K562 (cell line): ENCODE data around the gene TTLL10. TPM values are rescaled to one million over a fixed set of nuclear protein-coding genes. Genes with fewer than 3 reads are reported as not detected.

Experiments used
- ATAC-seq: fragments of 200-7000 bp; cut with Tn5 transposase; 3 replicates; pipeline ENCODE4 v1.9.1; 2020; ENCODE audit warnings: moderate library complexity
- BruUV-seq: library from RNA; stranded (reverse); fragments of 400-500 nt; replicated peaks from 2 replicates; lab custom pipeline; 2021; lab: Mats Ljungman, UMichigan
- CTCF ChIA-PET: fragments of 300-600 bp; formaldehyde crosslinking; extraction: SDS; loops from one replicate; lab custom pipeline; 2021; ENCODE audit warnings: low intra/inter-chr PET ratio; lab: Yijun Ruan, JAX
- POLR2A ChIA-PET: fragments of 300-600, 350-650 bp; sonication (Branson Sonifier 250); formaldehyde crosslinking; extraction: SDS; loops from one replicate; lab custom pipeline; 2021; ENCODE audit warnings: antibody characterized with exemption, inconsistent platforms; lab: Yijun Ruan, JAX
- DNase-seq, 4 experiments: peaks; one replicate each; pipeline versions ENCODE4 v3.0.0 to v3.0.0-alpha.2; 2011 to 2018; ENCODE audit warnings: low spot score in 3 of 4, mixed read lengths in 3 of 4; ENCODE audit errors: extremely low read depth in 1 of 4
- FAIRE-seq: peaks from 2 replicates; lab custom pipeline; 2011; peaks lifted over from hg19 to GRCh38; lab: Jason Lieb, UNC
- H2AFZ ChIP-seq: 2 replicates; pipeline ENCODE4 v1.6.0; 2011; ENCODE audit warnings: low read depth, low read length, control low read depth, inconsistent platforms
- H3K27ac ChIP-seq: fragments of 200-600 bp; 3 replicates; pipeline ENCODE4 v1.8.0; 2011; ENCODE audit warnings: low read depth, mild to moderate bottlenecking, control low read depth, inconsistent platforms, low read length, moderate library complexity, mixed read lengths; ENCODE audit errors: extremely low read depth
- H3K27me3 ChIP-seq, 2 experiments: fragments of 300-600 bp in 1 of 2; 2 replicates in 1 of 2; 3 replicates in 1 of 2; pipeline versions ENCODE4 v1.6.0 to v1.8.0; 2011; ENCODE audit warnings: inconsistent platforms in 2 of 2, low read length in 2 of 2, mild to moderate bottlenecking in 1 of 2, mixed read lengths in 1 of 2, moderate library complexity in 1 of 2; ENCODE audit not compliant: control insufficient read depth in 2 of 2, insufficient read depth in 2 of 2
- H3K36me3 ChIP-seq: fragments of 300-600 bp; 3 replicates; pipeline ENCODE4 v1.8.0; 2011; ENCODE audit warnings: mild to moderate bottlenecking, low read length, inconsistent platforms; ENCODE audit not compliant: control insufficient read depth, insufficient read depth
- H3K4me1 ChIP-seq, 2 experiments: fragments of 200-600 bp in 1 of 2; replicated peaks in 1 of 2; 2 replicates in 1 of 2; 3 replicates in 1 of 2; pipeline versions ENCODE4 v1.5.1 to v1.8.0; 2011; ENCODE audit warnings: inconsistent platforms in 2 of 2, low read length in 2 of 2, mild to moderate bottlenecking in 1 of 2, mixed read lengths in 1 of 2, moderate library complexity in 1 of 2; ENCODE audit not compliant: control insufficient read depth in 2 of 2, insufficient read depth in 2 of 2
- H3K4me2 ChIP-seq: 2 replicates; pipeline ENCODE4 v1.6.1; 2011; ENCODE audit warnings: low read length, control low read depth, inconsistent platforms, mixed read lengths; ENCODE audit not compliant: insufficient read depth
- H3K4me3 ChIP-seq: fragments of 200-600 bp; sonication (generic), shearing (Covaris generic); 2 replicates; pipeline ENCODE4 v1.5.1; 2016; ENCODE audit warnings: control low read depth, inconsistent platforms
- H3K79me2 ChIP-seq: fragments of 200-600 bp; 3 replicates; pipeline ENCODE4 v1.8.0; 2011; ENCODE audit warnings: low read length, inconsistent platforms; ENCODE audit not compliant: control insufficient read depth, insufficient read depth
- H3K9ac ChIP-seq, 2 experiments: 2 replicates each; pipeline versions ENCODE4 v1.6.0 to v1.6.1; 2011; ENCODE audit warnings: low read depth in 2 of 2, low read length in 2 of 2, control low read depth in 1 of 2, inconsistent platforms in 1 of 2, mild to moderate bottlenecking in 1 of 2, mixed read lengths in 1 of 2; ENCODE audit not compliant: insufficient read depth in 1 of 2
- H3K9me1 ChIP-seq: one replicate; pipeline ENCODE4 v1.6.0; 2011; ENCODE audit warnings: inconsistent platforms, mild to moderate bottlenecking, low read length, moderate library complexity; ENCODE audit not compliant: control insufficient read depth, insufficient read depth
- H3K9me3 ChIP-seq: replicated peaks from 2 replicates; pipeline ENCODE4 v1.5.1; 2011; ENCODE audit warnings: low read depth, low read length, inconsistent platforms; ENCODE audit not compliant: control insufficient read depth, insufficient read depth
- H4K20me1 ChIP-seq: replicated peaks from 2 replicates; pipeline ENCODE4 v1.6.1; 2011; ENCODE audit warnings: low read length, inconsistent platforms, mixed read lengths; ENCODE audit not compliant: control insufficient read depth, insufficient read depth
- ARHGAP35 ChIP-seq: fragments of 450-650 bp; IDR thresholded peaks from 2 replicates; pipeline ENCODE4 v1.6.1; 2018; ENCODE audit not compliant: partially characterized antibody
- FIP1L1 ChIP-seq: fragments of 200-400 bp; formaldehyde crosslinking; IDR thresholded peaks from 2 replicates; pipeline ENCODE4 v1.6.1; 2018; ENCODE audit warnings: mild to moderate bottlenecking, low read depth, low read length; ENCODE audit not compliant: poor library complexity, severe bottlenecking
- HNRNPL ChIP-seq: fragments of 200-400 bp; formaldehyde crosslinking; IDR thresholded peaks from 2 replicates; pipeline ENCODE4 v1.6.1; 2017; ENCODE audit warnings: low read depth, mild to moderate bottlenecking, low read length
- MAFG ChIP-seq: fragments of 450-650 bp; conservative IDR thresholded peaks from 2 replicates; pipeline ENCODE4 v1.6.1; 2016; ENCODE audit warnings: missing genetic modification characterization, missing compliant biosample characterization
- MCM7 ChIP-seq, 2 experiments: fragments of 450-650 bp; IDR thresholded peaks; 2 replicates each; pipeline ENCODE4 v1.6.1; 2016 to 2018
- MIER1 ChIP-seq: fragments of 450-650 bp; IDR thresholded peaks from 2 replicates; pipeline ENCODE4 v1.6.1; 2016; ENCODE audit warnings: antibody characterized with exemption, mild to moderate bottlenecking, low read depth
- NONO ChIP-seq, 2 experiments: fragments of 200-400 bp in 1 of 2; fragments of 450-650 bp in 1 of 2; formaldehyde crosslinking in 1 of 2; IDR thresholded peaks; 2 replicates each; pipeline ENCODE4 v1.6.1; 2017; ENCODE audit warnings: low read depth in 2 of 2, mild to moderate bottlenecking in 2 of 2, moderate library complexity in 2 of 2, low read length in 1 of 2
- NR3C1 ChIP-seq: sonication (generic); formaldehyde crosslinking; IDR thresholded peaks from 2 replicates; pipeline ENCODE4 v1.8.1; 2022; ENCODE audit warnings: missing genetic modification reagents
- TRIM28 ChIP-seq: fragments of 450-650 bp; IDR thresholded peaks from 2 replicates; pipeline ENCODE4 v1.6.1; 2017
- USF2 ChIP-seq: sonication (generic); formaldehyde crosslinking; IDR thresholded peaks from 2 replicates; pipeline ENCODE4 v1.5.0; 2020; ENCODE audit warnings: missing genetic modification reagents
- ZBTB1 ChIP-seq: sonication (generic); formaldehyde crosslinking; IDR thresholded peaks from 2 replicates; pipeline ENCODE4 v1.8.1; 2023; ENCODE audit warnings: missing genetic modification reagents, low read depth, mild to moderate bottlenecking, borderline replicate concordance
- ZBTB33 ChIP-seq: sonication (generic); formaldehyde crosslinking; IDR thresholded peaks from 2 replicates; pipeline ENCODE4 v1.8.1; 2023; ENCODE audit warnings: mild to moderate bottlenecking, missing genetic modification reagents
- ZNF282 ChIP-seq: sonication (generic); formaldehyde crosslinking; IDR thresholded peaks from 2 replicates; pipeline ENCODE4 v1.8.1; 2023; ENCODE audit warnings: missing genetic modification reagents
- ZNF324 ChIP-seq: fragments of 250-450 bp; sonication (Bioruptor Pico); IDR thresholded peaks from 2 replicates; pipeline ENCODE4 v1.4.0; 2020; ENCODE audit warnings: mild to moderate bottlenecking
- ZNF778 ChIP-seq: fragments of 450-650 bp; formaldehyde crosslinking; IDR thresholded peaks from 2 replicates; pipeline ENCODE4 v1.4.0; 2020; ENCODE audit warnings: mild to moderate bottlenecking, moderate library complexity
- WGBS: fragments of 100-300 bp; shearing (Covaris generic); methylation state at CpG from one replicate; pipeline ENCODE4 v1.1.6; 2016; ENCODE audit warnings: low coverage, mixed read lengths; ENCODE audit not compliant: insufficient coverage; ENCODE audit errors: missing lambda C conversion rate; 5-methylcytosine and 5-hydroxymethylcytosine counted together
- in situ Hi-C: fragments of 300-500 bp; cut with MboI; formaldehyde crosslinking; loops from 4 replicates; pipeline ENCODE4 v1.15.0; 2018; ENCODE audit warnings: inconsistent platforms, mixed read lengths
- intact Hi-C: fragments of 100-400 bp; cut with micrococcal nuclease; formaldehyde crosslinking; loops from 2 replicates; pipeline ENCODE4 v1.14.2; 2022
- polyA plus RNA-seq, 8 experiments: library from polyadenylated mRNA; depleted of rRNA in 4 of 8; stranded (reverse) in 5 of 8; unstranded in 3 of 8; fragments of >200 nt; fragmentation: Nextera tagmentation in 2 of 8; fragmentation: Illumina TruSeq in 1 of 8; extraction: Ambion mirVana in 2 of 8; extraction: Trizol in 1 of 8; gene quantifications; 2 replicates each; pipeline versions ENCODE4 v1.2.1 to v1.2.3, GENCODE V29; 2011 to 2014; ENCODE audit warnings: inconsistent platforms in 1 of 8, missing spikeins in 1 of 8
- total RNA-seq, 7 experiments: library from RNA; depleted of rRNA in 6 of 7; stranded (reverse); fragments of >200 nt in 6 of 7; fragmentation: Illumina TruSeq in 2 of 7; extraction: Trizol in 2 of 7; gene quantifications; 2 replicates each; pipeline versions ENCODE4 v1.2.1 to v1.2.3, GENCODE V29; 2011 to 2021; ENCODE audit warnings: low replicate concordance in 1 of 7
- TF ChIP-seq, protein P1 (sequence below): sonication (generic); formaldehyde crosslinking; IDR thresholded peaks from 2 replicates; pipeline ENCODE4 v1.8.0; 2022; ENCODE audit warnings: mild to moderate bottlenecking, missing genetic modification reagents
- TF ChIP-seq, protein P2 (sequence below): fragments of 150-350 bp; IDR thresholded peaks from 2 replicates; pipeline ENCODE4 v1.6.1; 2014; ENCODE audit warnings: low read depth, mild to moderate bottlenecking, low read length, borderline replicate concordance

TTLL10 gene
- total and polyA plus RNA-seq, 9 of the 15 experiments (the other 6 are each of a cell fraction or from before 2014, with no cell fraction given) = not detected

DNA sequence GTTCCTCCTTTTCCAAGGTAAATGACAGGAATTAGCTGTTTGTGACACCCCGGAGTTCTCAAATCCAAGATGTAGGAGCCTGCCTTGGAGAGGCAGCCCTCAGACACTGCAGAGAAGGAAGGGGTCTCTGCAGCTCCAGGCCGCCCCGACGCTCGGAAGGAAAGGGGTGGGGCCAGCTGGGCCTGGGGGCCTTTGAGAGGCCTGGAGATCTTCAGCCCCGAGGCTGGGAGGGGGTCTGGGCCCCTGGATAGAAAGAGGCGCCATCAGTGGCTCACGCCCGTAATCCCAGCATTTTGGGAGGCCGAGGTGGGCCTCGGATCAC, 33.9 kb downstream of the TTLL10 start:
- ATAC-seq (no peak), DNase-seq (no peak), FAIRE-seq (no peak)
- H2AFZ ChIP-seq = no peak overlapping the region
- WGBS = 17% methylated on average over 7 of the region's 11 CpGs
- CTCF ChIA-PET = no interaction called here
- no peaks in the 10 kb centered on the region for H3K79me2 ChIP-seq
- no peaks in the 10 kb centered on the region for H4K20me1 ChIP-seq
- POLR2A ChIA-PET = interaction anchor here (0.9 kb wide), 1 partner anchor 9 kb away, joined by 5 read pairs; no protein-coding TSS in a partner anchor
- no TSS peak for BruUV-seq
- H3K4me2 ChIP-seq = no peak overlapping the region
- no peaks in the 10 kb centered on the region for H3K9me1 ChIP-seq
- H3K27me3 ChIP-seq = no peaks in the 10 kb centered on the region
- no peaks in the 10 kb centered on the region for H3K36me3 ChIP-seq
- peaks cover 13 to 96% of the 10 kb centered on the region in 2 experiments; a peak in 4 of 5 replicates for H3K4me1 ChIP-seq
- no peak overlapping the region for H3K4me3 ChIP-seq
- no peak overlapping the region for H3K27ac ChIP-seq
- intact Hi-C loops = loop anchor here (5.0 kb wide), 1 partner anchor 85 kb away; no protein-coding TSS in a partner anchor
- H3K9ac ChIP-seq = no peak overlapping the region
- H3K9me3 ChIP-seq = no peaks in the 10 kb centered on the region
- in situ Hi-C loops = no loop called here
- TF ChIP-seq ARHGAP35 = peak; percentile 17
- TF ChIP-seq ZBTB33 (CRISPR knock-in tag) = peak; percentile 41; the same call in 1 of the 2 replicates
- no peak for TF ChIP-seq HNRNPL
- no peak for TF ChIP-seq ZBTB1 (CRISPR knock-in tag)
- peak; percentile 15 for TF ChIP-seq FIP1L1
- no peak for TF ChIP-seq ZNF778 (CRISPR knock-in tag)
- no peak for TF ChIP-seq MIER1
- TF ChIP-seq TRIM28 = no peak
- no peak for TF ChIP-seq USF2
- TF ChIP-seq, protein P1, sequence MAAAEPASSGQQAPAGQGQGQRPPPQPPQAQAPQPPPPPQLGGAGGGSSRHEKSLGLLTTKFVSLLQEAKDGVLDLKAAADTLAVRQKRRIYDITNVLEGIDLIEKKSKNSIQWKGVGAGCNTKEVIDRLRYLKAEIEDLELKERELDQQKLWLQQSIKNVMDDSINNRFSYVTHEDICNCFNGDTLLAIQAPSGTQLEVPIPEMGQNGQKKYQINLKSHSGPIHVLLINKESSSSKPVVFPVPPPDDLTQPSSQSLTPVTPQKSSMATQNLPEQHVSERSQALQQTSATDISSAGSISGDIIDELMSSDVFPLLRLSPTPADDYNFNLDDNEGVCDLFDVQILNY (CRISPR knock-in tag) = no peak
- TF ChIP-seq NONO (IDR thresholded peaks at IDR 0.05; ENCODE audit: low read depth in 2 of 2, low read length in 1 of 2) = no peak
- TF ChIP-seq ZNF282 = no peak
- TF ChIP-seq MAFG (tag) = no peak
- TF ChIP-seq, protein P2, sequence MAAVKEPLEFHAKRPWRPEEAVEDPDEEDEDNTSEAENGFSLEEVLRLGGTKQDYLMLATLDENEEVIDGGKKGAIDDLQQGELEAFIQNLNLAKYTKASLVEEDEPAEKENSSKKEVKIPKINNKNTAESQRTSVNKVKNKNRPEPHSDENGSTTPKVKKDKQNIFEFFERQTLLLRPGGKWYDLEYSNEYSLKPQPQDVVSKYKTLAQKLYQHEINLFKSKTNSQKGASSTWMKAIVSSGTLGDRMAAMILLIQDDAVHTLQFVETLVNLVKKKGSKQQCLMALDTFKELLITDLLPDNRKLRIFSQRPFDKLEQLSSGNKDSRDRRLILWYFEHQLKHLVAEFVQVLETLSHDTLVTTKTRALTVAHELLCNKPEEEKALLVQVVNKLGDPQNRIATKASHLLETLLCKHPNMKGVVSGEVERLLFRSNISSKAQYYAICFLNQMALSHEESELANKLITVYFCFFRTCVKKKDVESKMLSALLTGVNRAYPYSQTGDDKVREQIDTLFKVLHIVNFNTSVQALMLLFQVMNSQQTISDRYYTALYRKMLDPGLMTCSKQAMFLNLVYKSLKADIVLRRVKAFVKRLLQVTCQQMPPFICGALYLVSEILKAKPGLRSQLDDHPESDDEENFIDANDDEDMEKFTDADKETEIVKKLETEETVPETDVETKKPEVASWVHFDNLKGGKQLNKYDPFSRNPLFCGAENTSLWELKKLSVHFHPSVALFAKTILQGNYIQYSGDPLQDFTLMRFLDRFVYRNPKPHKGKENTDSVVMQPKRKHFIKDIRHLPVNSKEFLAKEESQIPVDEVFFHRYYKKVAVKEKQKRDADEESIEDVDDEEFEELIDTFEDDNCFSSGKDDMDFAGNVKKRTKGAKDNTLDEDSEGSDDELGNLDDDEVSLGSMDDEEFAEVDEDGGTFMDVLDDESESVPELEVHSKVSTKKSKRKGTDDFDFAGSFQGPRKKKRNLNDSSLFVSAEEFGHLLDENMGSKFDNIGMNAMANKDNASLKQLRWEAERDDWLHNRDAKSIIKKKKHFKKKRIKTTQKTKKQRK = no peak
- no peak for TF ChIP-seq ZNF324 (CRISPR knock-in tag)
- no peak for TF ChIP-seq MCM7 (IDR thresholded peaks at IDR 0.05)
- TF ChIP-seq NR3C1 (CRISPR knock-in tag) = no peak
